DMS53 treated with DMSO at 0.1 percent for 48 hours (cell line): ENCODE data around the gene TBC1D24.
A peak's percentile ranks its signal among the peaks of the same experiment; 100 is the strongest.

Experiments used
- DNase-seq: peaks from one replicate; lab custom pipeline; 2025; ENCODE audit not compliant: unreplicated experiment; lab: John Stamatoyannopoulos, UW

The TBC1D24 gene

DNA sequence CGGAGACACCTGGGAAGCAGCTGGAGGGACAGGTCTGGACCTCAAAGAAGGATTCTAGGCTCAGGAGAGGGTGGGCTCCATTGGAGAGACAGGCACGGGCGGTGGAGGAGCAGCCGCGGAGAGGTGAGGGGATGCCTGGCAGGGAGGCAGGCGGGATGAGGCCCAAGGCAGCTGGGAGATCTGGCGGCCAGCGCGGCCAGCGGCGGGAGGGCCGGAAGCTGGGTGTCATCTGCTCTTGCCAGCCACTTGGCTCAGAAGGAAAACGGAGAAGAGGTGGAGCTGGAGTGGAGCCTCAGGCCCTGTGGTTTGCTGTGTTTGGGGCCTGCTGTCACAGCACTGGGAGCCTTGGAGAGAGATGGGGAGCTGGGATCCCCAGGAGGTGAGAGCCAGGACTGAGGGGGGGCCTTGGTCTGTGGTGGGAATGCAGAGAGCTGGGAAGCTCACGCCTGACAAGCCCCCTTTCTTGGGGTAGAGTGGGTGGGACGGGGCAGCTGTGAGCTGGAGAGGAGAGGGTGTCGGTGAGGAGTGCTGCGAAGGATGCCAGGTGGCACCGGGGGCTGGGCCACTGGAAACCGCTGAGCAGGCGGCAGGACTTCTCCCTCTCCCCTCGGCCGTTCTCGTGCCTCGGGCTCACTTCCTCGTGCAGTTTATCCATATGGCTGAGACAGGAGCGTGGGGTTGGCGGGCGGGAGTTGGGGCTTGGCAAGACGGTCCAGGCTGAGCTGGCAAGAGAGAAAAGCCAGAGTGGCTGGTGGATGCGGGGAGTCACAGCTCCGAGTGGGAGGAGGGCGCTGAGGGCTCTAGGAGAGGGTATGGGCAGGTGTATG, 8.0 kb downstream of the TBC1D24 start:
- peak; percentile 40 for DNase-seq

DNA sequence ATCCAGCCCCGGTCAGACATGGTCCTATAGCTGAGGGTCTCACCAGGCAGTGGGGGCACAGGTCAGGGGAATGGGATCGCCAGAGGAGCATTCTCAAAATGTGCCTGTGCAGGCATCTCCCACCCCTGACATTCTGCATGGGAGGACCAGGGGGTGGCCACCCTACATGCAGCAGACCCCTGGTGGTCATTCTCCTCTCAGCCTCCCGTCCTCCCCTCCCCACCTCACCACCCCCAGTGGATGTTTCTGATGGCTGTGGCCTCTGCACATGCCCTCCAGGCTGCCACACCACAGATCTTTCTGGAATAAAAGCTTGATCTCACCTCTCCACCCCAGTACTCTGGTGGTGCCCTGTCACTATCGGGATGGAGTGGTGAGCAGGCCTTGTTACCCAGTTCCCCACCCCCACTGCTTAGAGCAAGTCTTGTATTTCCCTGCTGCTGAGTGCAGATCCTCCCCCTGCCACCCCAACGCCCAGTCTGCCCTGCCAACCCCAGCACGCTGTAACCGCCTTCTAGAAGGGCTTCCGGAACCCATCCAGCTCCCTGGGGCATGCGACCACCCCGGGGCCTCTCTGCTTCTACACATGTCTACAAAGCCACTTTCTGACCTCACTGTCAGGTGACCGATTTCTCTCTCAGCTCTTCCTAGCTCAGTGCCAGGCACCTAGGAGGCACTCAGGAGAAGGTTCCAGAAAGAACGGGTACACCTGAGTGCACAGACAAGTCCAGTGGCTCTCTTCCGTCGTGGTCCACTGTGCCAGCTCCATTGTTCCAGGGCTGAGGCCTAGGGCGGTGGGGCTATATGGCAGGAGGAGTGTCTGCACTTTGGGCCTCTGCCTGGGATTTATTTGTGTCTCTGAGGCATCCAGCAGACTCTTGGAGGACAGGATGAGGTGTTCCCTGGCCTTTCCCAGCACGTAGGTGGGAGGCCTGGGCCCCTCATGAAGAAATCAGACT, 9.3 kb downstream of the TBC1D24 start:
- no peak for DNase-seq

DNA sequence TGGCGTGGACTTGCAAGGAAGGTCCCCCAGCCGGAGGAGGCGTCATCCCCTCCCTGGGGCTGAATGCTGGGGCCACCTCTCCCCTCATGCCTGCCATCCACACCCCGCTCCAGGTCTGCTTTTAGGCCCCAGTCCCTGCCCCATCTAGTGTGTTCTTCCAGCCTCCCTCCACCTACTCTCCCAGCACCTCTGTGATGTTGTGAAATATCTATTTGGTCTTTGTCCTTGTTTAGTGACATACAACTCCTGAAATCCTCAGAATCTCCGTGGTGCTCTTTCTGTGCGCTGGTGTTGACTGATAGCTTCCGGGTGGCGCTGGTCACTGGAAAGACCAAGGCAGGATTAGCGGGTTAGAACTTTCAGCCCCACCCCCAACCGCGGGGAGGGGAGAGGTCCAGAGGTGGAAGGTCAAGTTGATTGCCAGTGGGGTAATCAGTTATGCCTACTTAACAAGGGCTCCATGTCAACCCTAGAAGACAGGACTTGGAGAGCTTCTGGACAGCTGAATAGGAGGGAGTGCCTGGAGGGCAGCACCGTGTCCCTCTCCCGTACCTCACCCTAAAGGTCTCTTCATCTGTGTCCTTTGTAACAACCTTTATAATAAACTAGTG, 10.1 kb downstream of the TBC1D24 start:
- no peak for DNase-seq

DNA sequence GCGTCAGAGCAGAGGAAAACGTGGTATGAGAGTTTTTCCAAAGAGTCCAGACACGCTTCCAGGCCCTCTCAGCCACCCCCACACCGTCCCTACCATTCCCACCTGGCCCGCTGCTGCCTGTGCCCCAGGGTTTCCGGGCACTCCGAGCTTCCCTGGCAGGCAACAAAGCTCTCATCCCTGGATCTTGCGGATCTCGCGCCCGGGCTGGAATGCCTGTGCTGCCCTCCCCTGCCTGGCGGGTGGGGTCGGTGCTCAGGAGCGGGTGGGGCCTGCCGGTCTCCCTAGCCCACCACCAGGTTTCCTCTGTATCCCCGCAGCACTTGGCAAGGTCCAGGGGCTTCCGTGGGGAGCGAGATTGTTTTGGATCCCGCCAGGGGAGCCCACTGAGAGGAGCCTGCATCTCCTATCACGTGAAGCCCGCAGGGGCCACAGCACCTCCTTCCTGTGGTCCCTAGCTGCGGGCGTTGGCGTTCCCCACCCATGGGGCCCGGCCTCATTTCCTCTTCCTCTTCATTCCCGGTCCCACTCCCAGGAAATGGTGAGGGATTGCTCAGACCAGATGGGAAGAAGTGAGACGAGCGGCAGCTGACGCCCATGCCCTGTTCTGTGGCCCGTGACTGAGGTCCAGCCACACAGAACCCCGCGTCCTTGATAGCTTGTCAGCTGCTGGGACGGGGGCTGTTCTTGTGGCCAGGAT, 11.0 kb downstream of the TBC1D24 start:
- DNase-seq: no peak

DNA sequence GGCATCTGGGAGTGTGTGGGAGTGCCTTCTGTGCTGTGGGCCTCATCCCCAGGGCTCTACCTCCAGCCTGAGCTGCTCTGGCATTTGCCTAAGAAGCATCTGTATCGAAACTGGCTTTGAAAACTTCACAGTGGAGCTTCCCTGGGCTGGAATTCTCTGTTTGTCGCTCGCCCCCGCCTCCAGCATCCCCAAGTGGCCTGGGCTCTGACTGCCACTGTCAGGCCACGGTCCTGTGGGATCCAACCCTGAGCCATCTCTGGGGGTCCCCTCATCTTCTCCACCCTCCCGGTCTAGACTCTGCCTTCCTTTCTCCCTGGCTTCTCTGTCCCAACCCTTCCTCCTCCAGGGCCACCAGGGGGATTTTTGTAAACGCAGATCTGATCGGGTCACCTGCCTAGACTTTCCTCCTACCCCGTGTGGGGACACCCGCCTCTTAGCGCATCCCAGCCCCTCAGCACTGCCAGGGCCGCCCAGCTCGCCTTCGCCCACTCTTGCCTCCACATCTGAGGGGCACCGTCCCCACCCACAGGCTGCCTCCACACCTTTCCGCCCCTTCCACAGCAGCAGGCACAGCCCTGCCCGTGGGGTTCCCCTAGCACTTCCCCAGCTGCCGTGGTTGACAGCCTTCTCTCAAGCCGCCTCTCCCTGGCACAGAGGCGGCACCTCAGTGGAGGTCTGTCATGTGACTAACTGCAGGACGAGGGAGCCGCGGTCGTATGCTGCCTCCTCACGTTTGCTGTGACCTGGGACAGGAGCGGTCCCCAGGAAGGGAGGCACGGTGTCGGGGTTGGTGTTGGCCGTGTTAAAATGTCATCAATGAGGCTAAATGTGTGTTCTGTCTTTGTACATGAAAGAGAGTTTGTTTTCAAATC, 12.0 kb downstream of the TBC1D24 start:
- DNase-seq: no peak

DNA sequence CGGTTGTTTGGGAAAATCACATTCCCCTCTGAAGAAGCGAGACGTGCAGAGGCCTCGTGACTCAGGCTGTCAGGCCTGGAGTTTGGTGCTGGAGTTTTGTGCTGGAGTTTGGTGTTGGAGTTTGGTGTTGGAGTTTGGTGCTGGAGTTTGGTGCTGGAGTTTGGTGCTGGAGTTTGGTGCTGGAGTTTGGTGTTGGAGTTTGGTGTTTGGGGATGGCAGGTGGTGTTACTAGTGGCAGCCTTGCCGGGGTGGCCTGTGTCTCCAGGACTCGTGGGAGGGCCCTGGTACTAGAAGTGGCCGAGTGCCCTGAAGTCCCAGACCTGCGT, 12.6 kb downstream of the TBC1D24 start:
- no peak for DNase-seq

DNA sequence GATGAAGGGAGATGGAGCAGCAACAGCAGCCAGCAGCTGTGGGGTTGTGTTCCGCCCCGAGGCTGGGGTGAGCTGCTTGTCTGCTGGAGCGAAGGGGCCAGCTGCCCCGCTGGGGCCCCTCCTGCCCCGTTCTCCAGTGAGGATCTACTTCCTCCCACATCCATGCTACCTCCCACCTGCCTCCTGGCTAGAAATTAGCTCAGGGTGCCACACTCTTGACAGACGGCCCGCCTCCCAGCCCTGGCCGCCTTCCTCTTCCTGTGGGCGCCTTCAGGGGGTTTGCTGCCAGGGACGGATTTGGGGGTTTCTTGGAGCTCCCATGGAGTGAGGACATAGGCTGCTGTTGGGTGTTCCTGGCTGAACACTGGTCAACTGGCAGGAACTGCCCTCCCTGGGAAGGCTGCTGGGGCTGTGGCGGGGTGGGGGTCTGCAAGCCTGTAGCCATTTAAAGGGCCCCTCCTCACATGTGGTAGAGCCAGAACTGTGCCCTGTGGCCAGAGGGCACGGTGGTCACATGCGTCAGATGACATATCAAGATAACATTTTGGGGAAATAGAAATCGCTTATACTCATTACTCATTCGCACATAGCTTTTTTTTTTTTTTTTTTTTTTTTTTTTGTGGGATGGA, 13.1 kb downstream of the TBC1D24 start:
- DNase-seq: no peak

DNA sequence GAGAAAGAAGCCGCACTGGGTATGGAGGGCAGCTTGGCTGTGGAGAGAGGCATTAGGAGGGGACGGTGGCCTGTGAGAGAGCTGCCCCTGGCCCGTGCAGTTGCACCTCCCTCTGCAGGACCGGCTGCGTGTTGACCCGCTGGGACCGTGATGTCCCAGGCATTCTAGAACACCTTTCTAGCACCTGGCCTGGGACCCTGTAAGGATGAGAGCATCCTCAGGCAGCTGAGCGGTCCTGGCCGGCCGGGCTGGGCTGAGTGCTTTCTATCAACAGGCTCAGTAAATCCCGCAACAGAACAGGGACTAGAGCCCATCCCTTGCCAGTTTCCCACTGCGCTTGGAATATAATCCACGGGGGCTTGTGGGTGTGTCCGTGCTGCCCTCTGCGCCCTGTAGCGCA, 14.7 kb downstream of the TBC1D24 start:
- no peak for DNase-seq

DNA sequence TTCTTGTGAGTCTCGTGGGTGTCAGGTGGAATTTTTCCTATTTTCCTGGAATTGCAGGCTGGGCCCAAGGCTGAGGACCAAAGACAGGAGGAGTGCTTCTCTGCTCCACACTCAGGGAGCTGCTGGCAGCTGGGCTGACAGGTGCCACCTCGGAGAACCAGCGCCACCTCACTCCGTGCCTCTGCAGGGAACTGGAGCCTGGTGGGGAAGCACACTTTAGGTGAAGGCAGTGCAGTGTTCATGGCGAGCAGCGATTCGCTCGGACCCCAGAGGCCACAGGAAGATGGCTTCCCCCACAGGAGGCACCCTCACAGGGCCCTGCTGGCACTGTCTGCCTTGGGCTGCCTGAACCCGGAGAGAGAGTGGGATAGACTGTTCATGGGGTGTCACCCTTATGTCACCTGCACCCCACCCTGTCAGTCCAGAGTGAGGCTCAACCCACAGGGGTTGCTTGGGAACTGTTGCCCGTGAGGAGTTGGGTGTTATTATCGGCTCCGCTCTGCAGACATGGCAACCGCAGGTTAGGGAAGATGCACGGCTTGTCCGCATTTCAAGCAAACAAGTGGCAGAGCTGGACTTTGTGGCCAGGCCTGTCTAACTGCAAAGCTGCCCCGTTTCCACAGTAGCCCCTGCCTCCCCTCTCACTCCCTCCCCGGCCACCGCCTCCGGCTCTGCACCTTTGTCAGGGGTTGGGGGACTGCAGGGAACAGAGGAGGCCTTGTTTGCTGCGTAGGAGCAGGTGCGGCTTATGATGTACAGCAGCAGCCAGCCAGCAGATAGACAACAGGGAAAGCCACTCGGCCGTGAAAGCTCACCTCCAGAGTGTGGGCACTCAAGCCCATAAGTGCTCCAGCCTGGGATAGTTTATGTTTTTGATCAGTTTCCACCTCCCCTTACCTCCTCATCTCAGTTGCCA, 15.5 kb downstream of the TBC1D24 start:
- peak; percentile 22 for DNase-seq

DNA sequence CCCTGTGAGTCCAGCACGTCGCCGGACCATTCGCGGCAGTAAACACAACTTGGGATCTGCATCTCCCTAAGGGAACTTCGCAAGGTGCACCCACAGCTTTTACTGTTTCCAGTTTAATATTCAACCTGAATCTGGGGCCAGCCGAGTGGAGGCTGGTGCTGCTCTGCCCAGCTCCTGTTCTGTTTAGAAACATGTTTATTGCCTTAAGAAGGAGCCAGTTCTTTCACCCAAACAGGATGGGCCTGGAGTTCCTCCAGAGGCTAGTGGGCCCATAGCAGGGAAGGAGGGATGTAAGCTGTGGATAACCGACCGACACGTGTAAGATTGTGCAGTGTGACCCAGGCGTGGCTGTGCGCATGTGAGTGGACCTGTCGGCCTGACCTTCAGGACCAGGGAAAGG, 17.4 kb downstream of the TBC1D24 start:
- no peak for DNase-seq

DNA sequence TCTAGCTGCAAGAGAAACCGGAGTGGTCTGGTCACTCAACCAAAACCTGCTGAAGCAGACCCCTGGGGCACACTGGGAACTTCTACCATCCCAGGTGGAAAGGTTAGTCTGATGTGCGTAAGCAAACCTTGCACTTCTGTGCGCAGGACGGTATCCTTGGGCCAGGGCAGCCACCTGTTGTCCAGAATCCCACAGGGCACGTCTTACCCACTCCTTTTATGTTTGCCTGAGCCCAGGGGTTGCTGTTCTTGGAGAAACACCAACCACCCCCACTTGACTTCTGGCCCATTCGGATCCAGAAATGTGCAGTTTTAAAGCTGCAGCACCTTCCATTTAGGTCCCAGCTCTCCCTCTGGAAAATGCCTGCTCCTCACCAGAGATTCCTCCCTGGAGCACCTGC, 18.7 kb downstream of the TBC1D24 start:
- DNase-seq: no peak

DNA sequence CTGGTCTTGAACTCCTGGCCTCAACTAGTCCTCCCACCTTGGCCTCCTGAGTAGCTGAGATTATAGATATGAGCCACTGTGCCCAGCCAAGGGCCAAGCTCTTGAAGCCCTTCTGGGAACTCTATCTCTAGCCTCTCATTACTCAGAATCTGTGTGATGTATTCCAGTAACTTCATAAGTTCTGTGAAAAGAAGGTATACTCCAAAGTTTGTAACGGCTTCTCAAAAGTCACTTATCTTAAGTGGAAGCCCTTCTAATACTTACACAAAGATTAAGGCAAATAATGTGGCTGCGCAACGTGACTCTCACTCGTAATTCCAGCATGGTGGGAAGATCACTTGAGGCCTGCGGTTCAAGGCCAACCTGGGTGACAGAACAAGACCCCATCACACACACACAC, 19.7 kb downstream of the TBC1D24 start:
- no peak for DNase-seq

DNA sequence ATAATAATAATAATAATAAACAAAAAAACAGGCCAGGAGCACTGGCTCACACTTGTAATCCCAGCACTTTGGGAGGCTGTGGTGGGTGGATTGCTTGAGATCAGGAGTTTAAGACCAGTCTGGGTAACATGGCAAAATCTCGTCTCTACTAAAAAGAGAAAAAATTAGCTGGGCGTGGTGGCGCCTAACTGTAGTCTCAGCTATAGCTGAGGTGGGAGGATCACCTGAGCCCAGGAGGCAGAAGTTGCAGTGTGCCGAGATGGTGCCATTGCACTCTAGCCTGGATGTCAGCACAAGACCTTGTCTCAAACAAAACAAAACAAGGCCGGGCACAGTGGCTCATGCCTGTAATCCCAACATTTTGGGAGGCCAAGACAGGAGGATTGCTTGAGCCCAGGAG, 20.1 kb downstream of the TBC1D24 start:
- DNase-seq: no peak

DNA sequence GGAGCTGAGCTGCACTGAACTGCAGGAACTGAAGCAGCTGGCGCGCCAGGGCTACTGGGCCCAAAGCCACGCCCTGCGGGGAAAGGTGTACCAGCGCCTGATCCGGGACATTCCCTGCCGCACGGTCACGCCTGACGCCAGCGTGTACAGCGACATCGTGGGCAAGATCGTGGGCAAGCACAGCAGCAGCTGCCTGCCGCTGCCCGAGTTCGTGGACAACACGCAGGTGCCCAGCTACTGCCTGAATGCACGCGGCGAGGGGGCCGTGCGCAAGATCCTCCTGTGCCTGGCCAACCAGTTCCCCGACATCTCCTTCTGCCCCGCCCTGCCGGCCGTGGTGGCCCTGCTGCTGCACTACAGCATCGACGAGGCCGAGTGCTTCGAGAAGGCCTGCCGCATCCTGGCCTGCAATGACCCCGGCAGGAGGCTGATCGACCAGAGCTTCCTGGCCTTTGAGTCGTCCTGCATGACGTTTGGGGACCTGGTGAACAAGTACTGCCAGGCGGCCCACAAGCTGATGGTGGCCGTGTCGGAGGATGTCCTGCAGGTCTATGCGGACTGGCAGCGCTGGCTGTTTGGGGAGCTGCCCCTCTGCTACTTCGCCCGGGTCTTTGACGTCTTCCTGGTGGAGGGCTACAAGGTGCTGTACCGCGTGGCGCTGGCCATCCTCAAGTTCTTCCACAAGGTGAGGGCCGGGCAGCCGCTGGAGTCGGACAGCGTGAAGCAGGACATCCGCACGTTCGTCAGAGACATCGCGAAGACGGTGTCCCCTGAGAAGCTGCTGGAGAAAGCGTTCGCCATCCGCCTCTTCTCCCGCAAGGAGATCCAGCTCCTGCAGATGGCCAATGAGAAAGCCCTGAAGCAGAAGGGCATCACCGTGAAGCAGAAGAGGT, 21.5 kb downstream of the TBC1D24 start:
- DNase-seq: no peak

DNA sequence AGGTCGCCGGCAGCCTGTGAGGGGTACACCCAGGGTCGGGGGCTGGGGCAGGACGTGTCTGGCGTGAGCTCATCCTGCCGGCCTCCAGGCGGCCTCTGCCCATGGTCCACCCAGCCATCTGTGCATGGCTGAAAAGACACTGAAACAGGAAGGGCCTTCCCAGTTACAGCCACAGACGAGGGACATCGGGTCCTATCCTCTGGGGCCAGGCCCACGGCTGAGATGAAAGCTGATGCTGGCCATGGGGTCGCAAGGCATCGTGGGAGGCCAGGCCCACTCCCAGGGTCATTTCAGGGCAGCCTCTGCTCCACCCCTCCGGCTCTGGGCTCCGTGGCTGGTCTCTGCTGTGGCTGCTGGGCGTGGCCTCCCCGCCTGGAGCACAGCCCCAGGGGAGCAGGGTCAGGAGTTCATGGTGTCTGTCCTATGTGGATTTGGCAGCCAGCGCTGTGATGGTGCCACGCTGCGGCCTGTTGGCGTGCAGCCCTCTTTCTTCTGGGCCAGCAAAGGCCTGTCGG, 22.2 kb downstream of the TBC1D24 start:
- DNase-seq: no peak

DNA sequence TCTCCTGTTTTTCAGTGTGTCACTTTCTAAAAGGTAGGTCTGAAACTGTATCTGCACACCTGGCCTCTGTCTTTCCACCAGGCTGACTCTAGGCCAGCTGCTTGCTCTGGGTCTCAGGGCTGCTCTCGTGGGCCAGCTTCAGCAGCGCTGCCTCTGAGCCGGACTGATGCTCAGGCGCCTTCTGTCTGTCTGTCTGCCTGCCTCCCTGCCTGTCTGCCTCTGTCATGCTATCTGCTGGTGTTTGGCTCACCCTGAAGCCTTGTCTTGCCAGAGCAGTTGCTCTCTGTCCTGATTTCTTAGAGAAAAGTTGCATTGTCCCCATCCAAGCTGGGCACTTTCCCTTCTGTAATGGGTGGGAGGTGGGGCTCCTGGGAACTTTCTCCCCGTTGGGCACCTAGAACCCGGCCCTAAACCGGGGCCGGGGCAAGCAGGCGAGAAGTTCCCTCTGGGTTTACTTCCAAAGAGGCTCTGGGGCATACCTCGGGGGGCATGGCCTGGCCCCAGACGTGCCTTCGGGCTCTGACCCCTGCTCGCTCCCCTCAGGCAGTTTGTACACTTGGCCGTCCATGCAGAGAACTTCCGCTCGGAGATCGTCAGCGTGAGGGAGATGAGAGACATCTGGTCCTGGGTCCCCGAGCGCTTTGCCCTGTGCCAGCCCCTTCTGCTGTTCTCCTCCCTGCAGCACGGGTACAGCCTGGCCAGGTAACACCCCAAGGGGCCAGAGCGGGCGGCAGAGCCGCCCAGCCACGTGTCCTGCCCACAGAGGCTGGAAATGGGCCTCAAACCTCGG, 23.0 kb downstream of the TBC1D24 start:
- DNase-seq: no peak
